Retinal pigment epithelial cell (primary cell): Measurements from ENCODE around the gene ECEL1.

ENCODE experiments used
- DNase-seq: peaks from one replicate; pipeline ENCODE4 v3.0.0-alpha.2; 2010; ENCODE audit warnings: low read depth
- H3K4me3 ChIP-seq: 2 replicates; pipeline ENCODE4 v1.5.1; 2011; ENCODE audit warnings: mild to moderate bottlenecking, low read length, control low read depth, moderate library complexity
- CTCF ChIP-seq: conservative IDR thresholded peaks from 2 replicates; pipeline ENCODE4 v1.5.1; 2011; ENCODE audit warnings: low read depth, low read length, control low read depth, inconsistent platforms

The ECEL1 gene

GRCh38 chr2:232463701-232464543, 23.7 kb downstream of the ECEL1 start:
- no peak for TF ChIP-seq CTCF

GRCh38 chr2:232460171-232460570, 27.5 kb downstream of the ECEL1 start:
- no peak overlapping the region for H3K4me3 ChIP-seq
- no peak for DNase-seq
- no peak for TF ChIP-seq CTCF

More at GRCh38 chr2:232463701-232464543, 23.7 kb downstream of the ECEL1 start:
- no peak overlapping the region for H3K4me3 ChIP-seq
- no peak for DNase-seq

- no peak for DNase-seq
- no peak overlapping the region for H3K4me3 ChIP-seq
Observed at GRCh38 chr2:232459419-232460035, 28.1 kb downstream of the ECEL1 start.

GRCh38 chr2:232458661-232459418, 28.8 kb downstream of the ECEL1 start:
- TF ChIP-seq CTCF = no peak
- no peak for DNase-seq
- H3K4me3 ChIP-seq = no peak overlapping the region

More at GRCh38 chr2:232459419-232460035, 28.1 kb downstream of the ECEL1 start:
- TF ChIP-seq CTCF = no peak

- TF ChIP-seq CTCF = no peak
- no peak overlapping the region for H3K4me3 ChIP-seq
- no peak for DNase-seq
Observed at GRCh38 chr2:232458051-232458660, 29.5 kb downstream of the ECEL1 start.

GRCh38 chr2:232457121-232458011, 30.3 kb downstream of the ECEL1 start:
- DNase-seq = no peak
- no peak for TF ChIP-seq CTCF
- H3K4me3 ChIP-seq = no peak overlapping the region
